PC-9 (cell line): ENCODE measurements around the gene CDH20.

ENCODE experiments used
- EZH2 ChIP-seq: fragments of 200-600 bp; sonication (generic); IDR thresholded peaks from 2 replicates; pipeline ENCODE4 v1.8.0; 2017; ENCODE audit warnings: antibody characterized with exemption, low read depth
- TF ChIP-seq, protein P1 (sequence below): fragments of 200-600 bp; sonication (generic); conservative IDR thresholded peaks from 2 replicates; pipeline ENCODE4 v1.6.1; 2017; ENCODE audit warnings: mixed run types, antibody characterized with exemption, mild to moderate bottlenecking, moderate library complexity

DNA sequence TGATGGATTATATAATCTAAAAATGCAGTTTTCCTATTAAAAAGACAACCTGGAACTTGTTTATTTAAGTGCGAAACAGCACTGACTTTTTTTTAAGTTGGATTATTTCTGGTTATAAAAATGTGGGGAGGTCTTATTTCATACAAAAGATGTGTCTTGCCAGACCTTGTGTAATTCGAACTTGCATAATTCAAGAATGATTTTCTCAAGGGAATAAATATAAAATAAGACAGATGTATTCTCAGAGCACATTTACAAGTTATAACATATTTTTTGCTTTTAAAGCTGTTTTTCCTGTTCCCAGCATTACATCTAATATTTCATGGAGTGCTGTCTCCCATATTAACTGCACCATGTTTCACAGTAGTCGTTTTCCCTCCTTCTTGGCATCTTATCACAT is 263.1 kb downstream of the CDH20 start:
- TF ChIP-seq, protein P1, sequence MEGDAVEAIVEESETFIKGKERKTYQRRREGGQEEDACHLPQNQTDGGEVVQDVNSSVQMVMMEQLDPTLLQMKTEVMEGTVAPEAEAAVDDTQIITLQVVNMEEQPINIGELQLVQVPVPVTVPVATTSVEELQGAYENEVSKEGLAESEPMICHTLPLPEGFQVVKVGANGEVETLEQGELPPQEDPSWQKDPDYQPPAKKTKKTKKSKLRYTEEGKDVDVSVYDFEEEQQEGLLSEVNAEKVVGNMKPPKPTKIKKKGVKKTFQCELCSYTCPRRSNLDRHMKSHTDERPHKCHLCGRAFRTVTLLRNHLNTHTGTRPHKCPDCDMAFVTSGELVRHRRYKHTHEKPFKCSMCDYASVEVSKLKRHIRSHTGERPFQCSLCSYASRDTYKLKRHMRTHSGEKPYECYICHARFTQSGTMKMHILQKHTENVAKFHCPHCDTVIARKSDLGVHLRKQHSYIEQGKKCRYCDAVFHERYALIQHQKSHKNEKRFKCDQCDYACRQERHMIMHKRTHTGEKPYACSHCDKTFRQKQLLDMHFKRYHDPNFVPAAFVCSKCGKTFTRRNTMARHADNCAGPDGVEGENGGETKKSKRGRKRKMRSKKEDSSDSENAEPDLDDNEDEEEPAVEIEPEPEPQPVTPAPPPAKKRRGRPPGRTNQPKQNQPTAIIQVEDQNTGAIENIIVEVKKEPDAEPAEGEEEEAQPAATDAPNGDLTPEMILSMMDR: no peak
- TF ChIP-seq EZH2: no peak
